GM12878 (cell line): ENCODE measurements around the gene EIF2A. TPM values are rescaled to one million over a fixed set of nuclear protein-coding genes. Genes with fewer than 3 reads are reported as not detected.
A peak's percentile ranks its signal among the peaks of the same experiment; 100 is the strongest.

Experiments
- ATAC-seq: fragments of 200-7000 bp; cut with Tn5 transposase; 3 replicates; pipeline ENCODE4 v1.9.1; 2020; ENCODE audit warnings: mild to moderate bottlenecking, moderate library complexity
- BruUV-seq: library from RNA; stranded (reverse); fragments of 400-500 nt; replicated peaks from 2 replicates; lab custom pipeline; 2021; lab: Mats Ljungman, UMichigan
- CTCF ChIA-PET: fragments of 300-600 bp; sonication (Branson Sonifier 250); formaldehyde crosslinking; extraction: SDS; loops from one replicate; lab custom pipeline; 2021; ENCODE audit warnings: inconsistent platforms; lab: Yijun Ruan, JAX
- POLR2A ChIA-PET: fragments of 350-600 bp; formaldehyde crosslinking; extraction: SDS; loops from one replicate; lab custom pipeline; 2021; ENCODE audit warnings: inconsistent platforms; lab: Charles Lee
- RAD21 ChIA-PET: fragments of 300-600 bp; sonication (Branson Sonifier 250); formaldehyde crosslinking; loops from one replicate; lab custom pipeline; 2023; ENCODE audit warnings: antibody characterized with exemption; ENCODE audit not compliant: unreplicated experiment; lab: Charles Lee
- SMC1A ChIA-PET: fragments of 300-600 bp; sonication (Branson Sonifier 250); formaldehyde crosslinking; loops from one replicate; lab custom pipeline; 2023; ENCODE audit not compliant: unreplicated experiment, uncharacterized antibody; lab: Charles Lee
- DNase-seq: peaks from one replicate; pipeline ENCODE4 v3.0.0-alpha.2; 2011; ENCODE audit warnings: low read depth, low spot score
- FAIRE-seq: peaks from 3 replicates; lab custom pipeline; 2011; peaks lifted over from hg19 to GRCh38; lab: Jason Lieb, UNC
- H2AFZ ChIP-seq: 2 replicates; pipeline ENCODE4 v1.6.0; 2011; ENCODE audit warnings: low read depth, low read length, control low read depth; ENCODE audit not compliant: control insufficient read depth
- H3K27ac ChIP-seq: 2 replicates; pipeline ENCODE4 v1.5.1; 2011; ENCODE audit warnings: control low read depth; ENCODE audit not compliant: control insufficient read depth, insufficient read depth
- H3K27me3 ChIP-seq, 2 experiments: replicated peaks in 1 of 2; 2 replicates each; pipeline versions ENCODE4 v1.6.0 to v1.6.1; 2011; ENCODE audit warnings: low read length in 1 of 2; ENCODE audit not compliant: control insufficient read depth in 2 of 2, insufficient read depth in 2 of 2
- H3K36me3 ChIP-seq, 2 experiments: 2 replicates each; pipeline ENCODE4 v1.5.1; 2011; ENCODE audit warnings: low read length in 1 of 2; ENCODE audit not compliant: control insufficient read depth in 2 of 2, insufficient read depth in 2 of 2
- H3K4me1 ChIP-seq: 2 replicates; pipeline ENCODE4 v1.6.1; 2011; ENCODE audit warnings: mild to moderate bottlenecking, low read length, moderate library complexity, mixed read lengths; ENCODE audit not compliant: control insufficient read depth, insufficient read depth
- H3K4me2 ChIP-seq: 2 replicates; pipeline ENCODE4 v1.6.0; 2011; ENCODE audit warnings: control low read depth; ENCODE audit not compliant: control insufficient read depth, insufficient read depth
- H3K4me3 ChIP-seq: fragments of 200-600 bp; sonication (generic); 2 replicates; pipeline ENCODE4 v1.5.1; 2016
- H3K79me2 ChIP-seq: 2 replicates; pipeline ENCODE4 v1.6.0; 2011; ENCODE audit warnings: low read length; ENCODE audit not compliant: control insufficient read depth, insufficient read depth
- H3K9ac ChIP-seq: 2 replicates; pipeline ENCODE4 v1.8.0; 2011; ENCODE audit warnings: low read length, control low read depth, mixed read lengths; ENCODE audit not compliant: control insufficient read depth, insufficient read depth
- H3K9me3 ChIP-seq: replicated peaks from 3 replicates; pipeline ENCODE4 v1.5.1; 2011; ENCODE audit warnings: mild to moderate bottlenecking, low read length; ENCODE audit not compliant: control insufficient read depth, insufficient read depth
- H4K20me1 ChIP-seq: 2 replicates; pipeline ENCODE4 v1.6.0; 2011; ENCODE audit not compliant: control insufficient read depth, insufficient read depth
- ELK1 ChIP-seq: IDR thresholded peaks from 2 replicates; pipeline ENCODE4 v1.6.1; 2012; ENCODE audit warnings: low read depth, low read length, improper control_type of control experiment
- EP300 ChIP-seq, 2 experiments: fragments of 150-350 bp in 1 of 2; IDR thresholded peaks; 2 replicates each; pipeline ENCODE4 v1.6.1; 2011 to 2012; ENCODE audit warnings: low read depth in 2 of 2, low read length in 2 of 2, borderline replicate concordance in 1 of 2, improper control_type of control experiment in 1 of 2, inconsistent platforms in 1 of 2; ENCODE audit not compliant: control insufficient read depth in 1 of 2
- FOXK2 ChIP-seq: fragments of 450-650 bp; IDR thresholded peaks from 2 replicates; pipeline ENCODE4 v1.6.1; 2017; ENCODE audit warnings: mild to moderate bottlenecking, moderate library complexity
- MXI1 ChIP-seq: fragments of 150-350 bp; IDR thresholded peaks from 2 replicates; pipeline ENCODE4 v1.6.1; 2011; ENCODE audit warnings: low read depth, mild to moderate bottlenecking, inconsistent platforms, low read length, improper control_type of control experiment
- PAX5 ChIP-seq: IDR thresholded peaks from 2 replicates; pipeline ENCODE4 v1.6.1; 2011; ENCODE audit warnings: low read depth, low read length, borderline replicate concordance
- PKNOX1 ChIP-seq: fragments of 450-650 bp; IDR thresholded peaks from 2 replicates; pipeline ENCODE4 v1.6.1; 2016; ENCODE audit warnings: mild to moderate bottlenecking
- POLR2AphosphoS2 ChIP-seq: IDR thresholded peaks from 2 replicates; pipeline ENCODE4 v1.6.1; 2011; ENCODE audit warnings: low read depth, mild to moderate bottlenecking, low read length, improper control_type of control experiment, moderate library complexity
- SMAD5 ChIP-seq: IDR thresholded peaks from 2 replicates; pipeline ENCODE4 v1.6.1; 2016; ENCODE audit warnings: antibody characterized with exemption, low read depth
- SUZ12 ChIP-seq: fragments of 200-600 bp; sonication (generic); IDR thresholded peaks from one replicate; pipeline ENCODE4 v1.6.1; 2018; ENCODE audit warnings: antibody characterized with exemption, mild to moderate bottlenecking; ENCODE audit not compliant: unreplicated experiment
- TBL1XR1 ChIP-seq: IDR thresholded peaks from 2 replicates; pipeline ENCODE4 v1.6.1; 2012; ENCODE audit warnings: low read depth, low read length, improper control_type of control experiment
- YBX1 ChIP-seq: fragments of 450-650 bp; IDR thresholded peaks from 2 replicates; pipeline ENCODE4 v1.6.1; 2016; ENCODE audit warnings: antibody characterized with exemption
- ZBTB11 ChIP-seq: fragments of 450-650 bp; formaldehyde crosslinking; IDR thresholded peaks from 2 replicates; pipeline ENCODE4 v1.5.0; 2022; ENCODE audit warnings: mild to moderate bottlenecking, missing genetic modification characterization
- ZNF207 ChIP-seq: fragments of 450-650 bp; IDR thresholded peaks from 2 replicates; pipeline ENCODE4 v1.6.1; 2014; ENCODE audit warnings: antibody characterized with exemption, mild to moderate bottlenecking, borderline replicate concordance
- ZNF24 ChIP-seq: fragments of 450-650 bp; IDR thresholded peaks from 2 replicates; pipeline ENCODE4 v1.6.1; 2017; ENCODE audit warnings: antibody characterized with exemption, mild to moderate bottlenecking
- WGBS: methylation state at CpG from one replicate; pipeline ENCODE4 v1.1.6; 2016; ENCODE audit warnings: low lambda C conversion rate; ENCODE audit not compliant: insufficient replicate concordance, insufficient coverage; ENCODE audit errors: missing lambda C conversion rate; 5-methylcytosine and 5-hydroxymethylcytosine counted together
- in situ Hi-C: fragments of 300-500 bp; cut with MboI; formaldehyde crosslinking; loops from 9 replicates; pipeline ENCODE4 v1.14.3; 2018; ENCODE audit warnings: mixed read lengths
- intact Hi-C: fragments of 100-400 bp; cut with micrococcal nuclease; formaldehyde crosslinking; loops from one replicate; pipeline ENCODE4 v1.14.2; 2022; ENCODE audit not compliant: unreplicated experiment
- polyA plus RNA-seq, 11 experiments: library from polyadenylated mRNA; depleted of rRNA in 4 of 11; unstranded in 6 of 11; stranded (reverse) in 5 of 11; fragments of >200 nt; fragmentation: Nextera tagmentation in 4 of 11; fragmentation: Illumina TruSeq in 1 of 11; extraction: Ambion mirVana in 4 of 11; extraction: Trizol in 1 of 11; gene quantifications; 1 replicate in 1 of 11; 2 replicates in 10 of 11; pipeline versions ENCODE4 v1.2.1 to v1.2.3, GENCODE V29; 2011 to 2016; ENCODE audit warnings: inconsistent platforms in 2 of 11, missing spikeins in 2 of 11, low read depth in 1 of 11
- total RNA-seq, 4 experiments: library from RNA; depleted of rRNA in 3 of 4; stranded (reverse); fragments of >200 nt in 3 of 4; fragmentation: Illumina TruSeq in 1 of 4; extraction: Trizol in 1 of 4; gene quantifications; 2 replicates each; pipeline versions ENCODE4 v1.2.1 to v1.2.3, GENCODE V29; 2013 to 2021

The EIF2A gene
- total and polyA plus RNA-seq, 10 of the 15 experiments (the other 5 are each of a cell fraction or from before 2014, with no cell fraction given) = 85.4 to 211 (median 136) TPM

GRCh38 chr3:150597646-150598045, 51.1 kb downstream of the EIF2A start (continued):
- TF ChIP-seq YBX1 (no peak), SMAD5 (no peak), PAX5 (no peak), ZNF24 (no peak), TBL1XR1 (no peak), ELK1 (no peak), POLR2AphosphoS2 (no peak), ZNF207 (no peak)

- H3K4me3 ChIP-seq = peak overlapping the region; percentile 92
- in situ Hi-C loops (no loop called here), intact Hi-C loops (loop anchor here (2.0 to 5.0 kb wide), 3 partner anchors 53 to 187 kb away; partner anchors contain the start of genes EIF2A, ERICH6 and SERP1)
- WGBS = 44% methylated on average over 4 of the region's 4 CpGs
- peak overlapping the region; percentile 88 for H3K27ac ChIP-seq
- ChIA-PET POLR2A (interaction anchor here (0.6 to 5.0 kb wide), 6 partner anchors 11 to 163 kb away, joined by 3 to 33 read pairs (median 6); partner anchors contain the start of genes EIF2A, SERP1 and SIAH2), CTCF (interaction anchor here (3.6 kb wide), 1 partner anchor 11 kb away, joined by 18 read pairs; no protein-coding TSS in a partner anchor), SMC1A (interaction anchor here (1.0 to 3.4 kb wide), 6 partner anchors 10 to 162 kb away, joined by 3 to 26 read pairs (median 4); partner anchors contain the start of genes EIF2A, ERICH6 and SERP1), RAD21 (interaction anchor here (0.6 to 3.4 kb wide), 3 partner anchors 17 to 214 kb away, joined by 3 to 25 read pairs (median 25); partner anchors contain the start of genes EIF2A and SERP1)
- DNase-seq = no peak
- H3K4me2 ChIP-seq = peak overlapping the region; percentile 82
- no peaks in the 10 kb centered on the region; the same call in 2 of the 3 replicates for H3K9me3 ChIP-seq
- peak; percentile 40 for ATAC-seq
- BruUV-seq = no TSS peak
- FAIRE-seq = no peak
- no peaks in the 10 kb centered on the region for H3K36me3 ChIP-seq
- H3K4me1 ChIP-seq = peaks cover 18% of the 10 kb centered on the region
- H3K9ac ChIP-seq = peak overlapping the region; percentile 66
- H2AFZ ChIP-seq = no peak overlapping the region
- H4K20me1 ChIP-seq = no peaks in the 10 kb centered on the region
- H3K27me3 ChIP-seq = no peaks in the 10 kb centered on the region
- H3K79me2 ChIP-seq = peaks cover 86% of the 10 kb centered on the region
- TF ChIP-seq SUZ12 (no peak), MXI1 (peak; percentile 67; the same call in 1 of the 2 replicates), FOXK2 (no peak), PKNOX1 (no peak), ZBTB11 (no peak), EP300 (IDR thresholded peaks at IDR 0.05; ENCODE audit: borderline replicate concordance in 1 of 2, control insufficient read depth in 1 of 2, low read depth in 2 of 2, low read length in 2 of 2) (peak in 1 of 2 experiments; percentile 16; a peak in 1 of 4 replicates)
Observed at GRCh38 chr3:150599611-150600297, 53.2 kb downstream of the EIF2A start.
